ENCODE results near the gene RARA.

DNA sequence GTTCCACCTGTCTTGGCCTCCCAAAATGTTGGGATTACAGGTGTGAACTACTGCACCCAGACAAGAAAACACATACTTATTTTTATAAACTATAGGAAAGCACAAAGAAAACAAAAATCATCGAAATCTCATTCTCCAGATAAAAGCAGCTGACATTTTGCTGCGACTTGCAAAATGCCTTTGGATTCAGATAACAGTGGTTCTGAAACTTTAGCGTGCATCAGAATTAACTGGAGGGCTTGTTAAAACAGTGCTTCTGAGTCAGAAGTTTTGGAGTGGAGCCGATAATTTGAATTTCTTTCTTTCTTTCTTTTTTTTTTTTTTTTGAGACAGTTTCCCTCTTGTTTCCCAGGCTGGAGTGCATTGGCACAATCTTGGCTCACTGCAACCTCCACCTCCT, 73.3 kb downstream of the RARA start:
- TF ChIP-seq, protein P1, sequence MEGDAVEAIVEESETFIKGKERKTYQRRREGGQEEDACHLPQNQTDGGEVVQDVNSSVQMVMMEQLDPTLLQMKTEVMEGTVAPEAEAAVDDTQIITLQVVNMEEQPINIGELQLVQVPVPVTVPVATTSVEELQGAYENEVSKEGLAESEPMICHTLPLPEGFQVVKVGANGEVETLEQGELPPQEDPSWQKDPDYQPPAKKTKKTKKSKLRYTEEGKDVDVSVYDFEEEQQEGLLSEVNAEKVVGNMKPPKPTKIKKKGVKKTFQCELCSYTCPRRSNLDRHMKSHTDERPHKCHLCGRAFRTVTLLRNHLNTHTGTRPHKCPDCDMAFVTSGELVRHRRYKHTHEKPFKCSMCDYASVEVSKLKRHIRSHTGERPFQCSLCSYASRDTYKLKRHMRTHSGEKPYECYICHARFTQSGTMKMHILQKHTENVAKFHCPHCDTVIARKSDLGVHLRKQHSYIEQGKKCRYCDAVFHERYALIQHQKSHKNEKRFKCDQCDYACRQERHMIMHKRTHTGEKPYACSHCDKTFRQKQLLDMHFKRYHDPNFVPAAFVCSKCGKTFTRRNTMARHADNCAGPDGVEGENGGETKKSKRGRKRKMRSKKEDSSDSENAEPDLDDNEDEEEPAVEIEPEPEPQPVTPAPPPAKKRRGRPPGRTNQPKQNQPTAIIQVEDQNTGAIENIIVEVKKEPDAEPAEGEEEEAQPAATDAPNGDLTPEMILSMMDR (conservative IDR thresholded peaks at IDR 0.05; ENCODE audit: low read depth, low read length), result no peak
- no peak for TF ChIP-seq EZH2 (IDR thresholded peaks at IDR 0.05; ENCODE audit: borderline replicate concordance, low read depth, low read length, poor library complexity, severe bottlenecking)

Data from A673 (cell line).